OCI-LY1 (cell line): ENCODE measurements around the gene JUNB.

Experiments
- H2AFZ ChIP-seq: fragments of 200-600 bp; sonication (generic), shearing (Covaris generic); 2 replicates; pipeline ENCODE4 v1.6.0; 2014; ENCODE audit warnings: antibody characterized with exemption, mild to moderate bottlenecking, low read length
- H3F3A ChIP-seq: fragments of 200-600 bp; sonication (generic), shearing (Covaris generic); 2 replicates; pipeline ENCODE4 v1.6.0; 2014; ENCODE audit warnings: mild to moderate bottlenecking, antibody characterized with exemption, low read length, moderate library complexity; ENCODE audit not compliant: insufficient read depth
- H3K27ac ChIP-seq: fragments of 200-600 bp; sonication (generic); 2 replicates; pipeline ENCODE4 v1.5.1; 2014; ENCODE audit warnings: low read length, mixed run types, mild to moderate bottlenecking, low read depth; ENCODE audit not compliant: poor library complexity, severe bottlenecking
- H3K27me3 ChIP-seq: fragments of 200-600 bp; sonication (generic); 2 replicates; pipeline ENCODE4 v1.6.0; 2014; ENCODE audit warnings: antibody characterized with exemption, mild to moderate bottlenecking, low read length, moderate library complexity; ENCODE audit not compliant: insufficient read depth
- H3K36me3 ChIP-seq: fragments of 200-600 bp; sonication (generic); 2 replicates; pipeline ENCODE4 v1.6.1; 2014; ENCODE audit warnings: mild to moderate bottlenecking, antibody characterized with exemption, low read length, moderate library complexity, mixed read lengths; ENCODE audit not compliant: insufficient read depth
- H3K4me1 ChIP-seq: fragments of 200-600 bp; sonication (generic); 2 replicates; pipeline ENCODE4 v1.5.1; 2014; ENCODE audit warnings: mild to moderate bottlenecking, low read length, moderate library complexity; ENCODE audit not compliant: insufficient read depth, severe bottlenecking
- H3K4me2 ChIP-seq: fragments of 200-600 bp; sonication (generic), shearing (Covaris generic); 2 replicates; pipeline ENCODE4 v1.6.1; 2014; ENCODE audit warnings: low read length
- H3K4me3 ChIP-seq: fragments of 200-600 bp; sonication (generic); 2 replicates; pipeline ENCODE4 v1.5.1; 2014; ENCODE audit warnings: low read length, low read depth, mild to moderate bottlenecking, mixed read lengths; ENCODE audit not compliant: poor library complexity, severe bottlenecking
- H3K79me2 ChIP-seq: fragments of 200-600 bp; shearing (Covaris generic); 2 replicates; pipeline ENCODE4 v1.6.1; 2016; ENCODE audit warnings: mixed run types, low read length, mixed read lengths; ENCODE audit not compliant: insufficient read depth
- H3K9ac ChIP-seq: fragments of 200-600 bp; sonication (generic), shearing (Covaris generic); 2 replicates; pipeline ENCODE4 v1.6.1; 2014; ENCODE audit warnings: mild to moderate bottlenecking, low read length, mixed read lengths
- H3K9me2 ChIP-seq: fragments of 200-600 bp; sonication (generic), shearing (Covaris generic); 2 replicates; pipeline ENCODE4 v1.6.1; 2014; ENCODE audit warnings: low read depth, mild to moderate bottlenecking, low read length, mixed read lengths
- H3K9me3 ChIP-seq: fragments of 200-600 bp; shearing (Covaris generic); 2 replicates; pipeline ENCODE4 v1.6.1; 2014; ENCODE audit warnings: low read length, mixed read lengths
- H4K20me1 ChIP-seq: fragments of 200-600 bp; sonication (generic), shearing (Covaris generic); 2 replicates; pipeline ENCODE4 v1.6.0; 2016; ENCODE audit warnings: mild to moderate bottlenecking, low read length; ENCODE audit not compliant: insufficient read depth
- CTCF ChIP-seq: fragments of 200-600 bp; sonication (generic), shearing (Covaris generic); IDR thresholded peaks from 2 replicates; pipeline ENCODE4 v1.5.1; 2017; ENCODE audit warnings: mild to moderate bottlenecking, antibody characterized with exemption, low read length, moderate library complexity, mixed read lengths
- EZH2 ChIP-seq: fragments of 200-600 bp; sonication (generic), shearing (Covaris generic); IDR thresholded peaks from 2 replicates; pipeline ENCODE4 v1.8.0; 2017; ENCODE audit warnings: borderline replicate concordance, mixed run types, mild to moderate bottlenecking, antibody characterized with exemption, low read length, moderate library complexity, mixed read lengths

The JUNB gene

GRCh38 chr19:12785431-12786031, 5.8 kb upstream of the JUNB start:
- Histone ChIP-seq H3K4me2 (no peak overlapping the region), H3K9me2 (no peaks in the 10 kb centered on the region), H3K9ac (no peak overlapping the region; the same call in 1 of the 2 replicates), H4K20me1 (no peaks in the 10 kb centered on the region), H3K9me3 (no peaks in the 10 kb centered on the region), H3K79me2 (no peaks in the 10 kb centered on the region), H3K36me3 (no peaks in the 10 kb centered on the region), H3K4me1 (peaks cover 73% of the 10 kb centered on the region), H3K27ac (peak overlapping the region; percentile 74), H3K27me3 (no peaks in the 10 kb centered on the region), H3F3A (no peaks in the 10 kb centered on the region), H3K4me3 (no peak overlapping the region), H2AFZ (no peak overlapping the region)
- TF ChIP-seq EZH2 (no peak), CTCF (no peak)

GRCh38 chr19:12786141-12786870, 5.0 kb upstream of the JUNB start:
- H3F3A ChIP-seq: no peaks in the 10 kb centered on the region
- H3K79me2 ChIP-seq: no peaks in the 10 kb centered on the region
- no peaks in the 10 kb centered on the region for H3K9me3 ChIP-seq
- H3K4me3 ChIP-seq: no peak overlapping the region
- no peak for TF ChIP-seq CTCF
- no peak for TF ChIP-seq EZH2
- H4K20me1 ChIP-seq: no peaks in the 10 kb centered on the region
- H3K9me2 ChIP-seq: no peaks in the 10 kb centered on the region
- no peaks in the 10 kb centered on the region for H3K27me3 ChIP-seq
- H3K27ac ChIP-seq: peak overlapping the region; percentile 74
- H3K9ac ChIP-seq: no peak overlapping the region; the same call in 1 of the 2 replicates
- peaks cover 80% of the 10 kb centered on the region for H3K4me1 ChIP-seq
- no peak overlapping the region for H2AFZ ChIP-seq
- H3K36me3 ChIP-seq: no peaks in the 10 kb centered on the region
- no peak overlapping the region; the same call in 1 of the 2 replicates for H3K4me2 ChIP-seq

- H2AFZ ChIP-seq: no peak overlapping the region
- no peak overlapping the region for H3K4me3 ChIP-seq
- no peaks in the 10 kb centered on the region for H4K20me1 ChIP-seq
- no peaks in the 10 kb centered on the region for H3K27me3 ChIP-seq
- H3K4me2 ChIP-seq: no peak overlapping the region
- no peaks in the 10 kb centered on the region for H3F3A ChIP-seq
- no peaks in the 10 kb centered on the region for H3K9me3 ChIP-seq
- no peaks in the 10 kb centered on the region for H3K36me3 ChIP-seq
- H3K79me2 ChIP-seq: no peaks in the 10 kb centered on the region
- no peak overlapping the region for H3K9ac ChIP-seq
- H3K27ac ChIP-seq: peak overlapping the region; percentile 74
- TF ChIP-seq CTCF: no peak
- TF ChIP-seq EZH2: no peak
- H3K4me1 ChIP-seq: peaks cover 76% of the 10 kb centered on the region
- no peaks in the 10 kb centered on the region for H3K9me2 ChIP-seq
These were observed 4.3 kb upstream of the JUNB start for GRCh38 chr19:12786952-12787351.
